PC-9 (cell line): ENCODE data around the gene RNF149. TPM values are rescaled to one million over a fixed set of nuclear protein-coding genes. Genes with fewer than 3 reads are reported as not detected.

Experiments
- BruUV-seq: library from RNA; stranded (reverse); fragments of 400-500 nt; replicated peaks from 2 replicates; lab custom pipeline; 2021; lab: Mats Ljungman, UMichigan
- CTCF ChIA-PET: fragments of 300-600 bp; sonication (Branson Sonifier 250); formaldehyde crosslinking; loops from one replicate; lab custom pipeline; 2022; ENCODE audit warnings: antibody characterized with exemption; lab: Charles Lee
- POLR2A ChIA-PET: fragments of 300-600 bp; sonication (Branson Sonifier 250); formaldehyde crosslinking; loops from one replicate; lab custom pipeline; 2022; ENCODE audit warnings: antibody characterized with exemption; ENCODE audit not compliant: unreplicated experiment; lab: Charles Lee
- DNase-seq, 2 experiments: peaks; one replicate each; pipeline versions ENCODE4 v3.0.0 to v3.0.0-alpha.2; 2015 to 2022; ENCODE audit warnings: mixed read lengths in 1 of 2
- H2AFZ ChIP-seq: fragments of 200-600 bp; sonication (generic); 2 replicates; pipeline ENCODE4 v1.8.1; 2017; ENCODE audit warnings: antibody characterized with exemption
- H3F3A ChIP-seq: fragments of 200-600 bp; sonication (generic); 2 replicates; pipeline ENCODE4 v1.8.1; 2017; ENCODE audit warnings: antibody characterized with exemption, mild to moderate bottlenecking, low read depth; ENCODE audit not compliant: insufficient read depth
- H3K27ac ChIP-seq: fragments of 200-600 bp; sonication (generic); 2 replicates; pipeline ENCODE4 v1.6.1; 2016; ENCODE audit warnings: mixed run types
- H3K27me3 ChIP-seq: fragments of 200-600 bp; sonication (generic); 2 replicates; pipeline ENCODE4 v1.6.1; 2016; ENCODE audit warnings: low read depth, mixed run types; ENCODE audit not compliant: insufficient read depth
- H3K36me3 ChIP-seq: fragments of 200-600 bp; sonication (generic); 2 replicates; pipeline ENCODE4 v1.6.1; 2016; ENCODE audit warnings: low read depth, mixed run types
- H3K4me1 ChIP-seq: fragments of 200-600 bp; sonication (generic); replicated peaks from 2 replicates; pipeline ENCODE4 v1.6.1; 2016; ENCODE audit warnings: mixed run types; ENCODE audit not compliant: insufficient read depth
- H3K4me2 ChIP-seq: fragments of 200-600 bp; sonication (generic); 2 replicates; pipeline ENCODE4 v1.6.1; 2017; ENCODE audit warnings: mixed run types
- H3K4me3 ChIP-seq: fragments of 200-600 bp; sonication (generic); 2 replicates; pipeline ENCODE4 v1.6.1; 2016; ENCODE audit warnings: mixed run types
- H3K79me2 ChIP-seq: fragments of 200-600 bp; sonication (generic); 2 replicates; pipeline ENCODE4 v1.6.1; 2017; ENCODE audit warnings: low read depth, mixed run types
- H3K9me2 ChIP-seq: fragments of 200-600 bp; sonication (generic); 2 replicates; pipeline ENCODE4 v1.8.1; 2017; ENCODE audit warnings: mild to moderate bottlenecking; ENCODE audit not compliant: insufficient read depth
- H3K9me3 ChIP-seq: fragments of 200-600 bp; sonication (generic); 2 replicates; pipeline ENCODE4 v1.8.1; 2016; ENCODE audit warnings: low read depth; ENCODE audit not compliant: insufficient read depth
- H4K20me1 ChIP-seq: fragments of 200-600 bp; sonication (generic); 2 replicates; pipeline ENCODE4 v1.8.1; 2017; ENCODE audit not compliant: insufficient read depth
- EZH2 ChIP-seq: fragments of 200-600 bp; sonication (generic); IDR thresholded peaks from 2 replicates; pipeline ENCODE4 v1.8.0; 2017; ENCODE audit warnings: antibody characterized with exemption, low read depth
- intact Hi-C: fragments of 100-400 bp; cut with micrococcal nuclease; formaldehyde crosslinking; loops from one replicate; pipeline ENCODE4 v1.10.0; 2022; ENCODE audit not compliant: unreplicated experiment
- total RNA-seq: library from RNA; stranded (reverse); gene quantifications from 2 replicates; pipeline ENCODE4 v1.2.3, GENCODE V29; 2021
- TF ChIP-seq, protein P1 (sequence below): fragments of 200-600 bp; sonication (generic); conservative IDR thresholded peaks from 2 replicates; pipeline ENCODE4 v1.6.1; 2017; ENCODE audit warnings: mixed run types, antibody characterized with exemption, mild to moderate bottlenecking, moderate library complexity

Gene RNF149
- total RNA-seq, 1 experiment from 2014 or later, result 58.6 TPM

- Histone ChIP-seq H3K4me1 (no peaks in the 10 kb centered on the region), H3K4me2 (no peak overlapping the region), H3K79me2 (peaks cover 72% of the 10 kb centered on the region), H3K9me2 (no peaks in the 10 kb centered on the region), H2AFZ (no peak overlapping the region), H3K4me3 (no peak overlapping the region), H4K20me1 (peaks cover 39% of the 10 kb centered on the region), H3K27me3 (no peaks in the 10 kb centered on the region), H3K27ac (no peak overlapping the region), H3K9me3 (no peaks in the 10 kb centered on the region), H3F3A (peaks cover 45% of the 10 kb centered on the region), H3K36me3 (peaks cover 52% of the 10 kb centered on the region)
- intact Hi-C loops, result no loop called here
- CTCF ChIA-PET, result interaction anchor here (0.7 kb wide), 1 partner anchor 234 kb away, joined by 5 read pairs; no protein-coding TSS in a partner anchor
- POLR2A ChIA-PET, result no interaction called here
- TF ChIP-seq, protein P1, sequence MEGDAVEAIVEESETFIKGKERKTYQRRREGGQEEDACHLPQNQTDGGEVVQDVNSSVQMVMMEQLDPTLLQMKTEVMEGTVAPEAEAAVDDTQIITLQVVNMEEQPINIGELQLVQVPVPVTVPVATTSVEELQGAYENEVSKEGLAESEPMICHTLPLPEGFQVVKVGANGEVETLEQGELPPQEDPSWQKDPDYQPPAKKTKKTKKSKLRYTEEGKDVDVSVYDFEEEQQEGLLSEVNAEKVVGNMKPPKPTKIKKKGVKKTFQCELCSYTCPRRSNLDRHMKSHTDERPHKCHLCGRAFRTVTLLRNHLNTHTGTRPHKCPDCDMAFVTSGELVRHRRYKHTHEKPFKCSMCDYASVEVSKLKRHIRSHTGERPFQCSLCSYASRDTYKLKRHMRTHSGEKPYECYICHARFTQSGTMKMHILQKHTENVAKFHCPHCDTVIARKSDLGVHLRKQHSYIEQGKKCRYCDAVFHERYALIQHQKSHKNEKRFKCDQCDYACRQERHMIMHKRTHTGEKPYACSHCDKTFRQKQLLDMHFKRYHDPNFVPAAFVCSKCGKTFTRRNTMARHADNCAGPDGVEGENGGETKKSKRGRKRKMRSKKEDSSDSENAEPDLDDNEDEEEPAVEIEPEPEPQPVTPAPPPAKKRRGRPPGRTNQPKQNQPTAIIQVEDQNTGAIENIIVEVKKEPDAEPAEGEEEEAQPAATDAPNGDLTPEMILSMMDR, result no peak
- TF ChIP-seq EZH2, result no peak
- no TSS peak for BruUV-seq
- DNase-seq, result no peak
Measured at GRCh38 chr2:101290711-101291110, 17.8 kb downstream of the RNF149 start.

DNA sequence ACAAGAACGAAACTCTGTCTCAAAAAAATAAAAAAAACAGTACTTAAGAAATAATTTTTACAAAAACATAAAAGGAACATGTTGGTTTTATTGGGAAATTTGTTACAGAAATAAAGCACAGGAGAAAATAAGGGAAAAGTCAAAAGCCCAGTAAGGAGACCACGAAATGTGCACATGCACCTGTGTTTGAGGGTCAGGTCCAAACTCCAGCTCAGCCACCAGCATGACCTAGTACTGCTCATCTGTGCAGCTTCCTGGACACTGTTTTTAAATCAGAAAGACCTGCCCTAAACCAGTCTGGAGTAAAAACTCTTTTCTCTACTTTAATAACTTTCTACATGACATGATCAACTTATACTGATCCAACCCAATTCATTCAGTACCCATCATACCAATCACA, 21.2 kb downstream of the RNF149 start:
- BruUV-seq, result no TSS peak

GRCh38 chr2:101286684-101287083, 21.8 kb downstream of the RNF149 start:
- Histone ChIP-seq H3F3A (peaks cover 27% of the 10 kb centered on the region), H3K4me2 (no peak overlapping the region), H4K20me1 (peaks cover 22% of the 10 kb centered on the region), H3K4me3 (no peak overlapping the region), H3K27me3 (no peaks in the 10 kb centered on the region), H3K4me1 (no peaks in the 10 kb centered on the region), H3K9me3 (no peaks in the 10 kb centered on the region), H3K9me2 (no peaks in the 10 kb centered on the region), H2AFZ (no peak overlapping the region), H3K79me2 (peaks cover 33% of the 10 kb centered on the region), H3K36me3 (peaks cover 43% of the 10 kb centered on the region), H3K27ac (0 out of 2 replicates have a peak overlapping the region, but pooled peaks have one; percentile 5)
- CTCF ChIA-PET, result no interaction called here
- POLR2A ChIA-PET, result no interaction called here
- DNase-seq, result no peak
- intact Hi-C loops, result no loop called here
- TF ChIP-seq EZH2, result no peak
- TF ChIP-seq, protein P1, result no peak
- no TSS peak for BruUV-seq

More for the DNA sequence above, 21.2 kb downstream of the RNF149 start:
- H3K79me2 ChIP-seq, result peaks cover 39% of the 10 kb centered on the region
- DNase-seq, result no peak
- H3K4me1 ChIP-seq, result no peaks in the 10 kb centered on the region
- H4K20me1 ChIP-seq, result peaks cover 21% of the 10 kb centered on the region
- intact Hi-C loops, result no loop called here
- H3K9me2 ChIP-seq, result no peaks in the 10 kb centered on the region
- no peak overlapping the region for H2AFZ ChIP-seq
- ChIA-PET CTCF (no interaction called here), POLR2A (no interaction called here)
- H3K4me3 ChIP-seq, result no peak overlapping the region
- no peaks in the 10 kb centered on the region for H3K9me3 ChIP-seq
- H3K27me3 ChIP-seq, result no peaks in the 10 kb centered on the region
- no peak overlapping the region for H3K27ac ChIP-seq
- TF ChIP-seq, protein P1, result no peak
- TF ChIP-seq EZH2, result no peak
- H3F3A ChIP-seq, result peaks cover 33% of the 10 kb centered on the region
- no peak overlapping the region for H3K4me2 ChIP-seq
- peaks cover 44% of the 10 kb centered on the region for H3K36me3 ChIP-seq
